ENCODE measurements around the gene PSMA3. TPM values are rescaled to one million over a fixed set of nuclear protein-coding genes. Genes with fewer than 3 reads are reported as not detected.

PSMA3 gene
- total and polyA plus RNA-seq, 10 of the 15 experiments (the other 5 are each of a cell fraction or from before 2014, with no cell fraction given), result 142 to 936 (median 400) TPM

- Histone ChIP-seq H3K4me1 (ENCODE audit: control insufficient read depth, insufficient read depth, low read length) (no peaks in the 10 kb centered on the region), H3K36me3 (ENCODE audit: control insufficient read depth in 2 of 2, insufficient read depth in 2 of 2, low read length in 1 of 2) (peaks cover 2 to 31% of the 10 kb centered on the region in 2 experiments), H3K27me3 (replicated peaks in 1 of 2; ENCODE audit: control insufficient read depth in 2 of 2, insufficient read depth in 2 of 2, low read length in 1 of 2) (no peaks in the 10 kb centered on the region), H3K9ac (ENCODE audit: control insufficient read depth, insufficient read depth, low read length) (no peak overlapping the region), H2AFZ (ENCODE audit: control insufficient read depth, low read depth, low read length) (no peak overlapping the region), H3K4me2 (ENCODE audit: control insufficient read depth, insufficient read depth) (no peak overlapping the region), H3K79me2 (ENCODE audit: control insufficient read depth, insufficient read depth, low read length) (peaks cover 4% of the 10 kb centered on the region), H4K20me1 (ENCODE audit: control insufficient read depth, insufficient read depth) (no peaks in the 10 kb centered on the region), H3K27ac (ENCODE audit: control insufficient read depth, insufficient read depth) (no peak overlapping the region), H3K4me3 (no peak overlapping the region), H3K9me3 (replicated peaks; ENCODE audit: control insufficient read depth, insufficient read depth, low read length) (no peaks in the 10 kb centered on the region)
- DNase-seq (ENCODE audit: low read depth, low spot score) (no peak), ATAC-seq (peak; percentile 50), FAIRE-seq (no peak)
- RAD21 ChIA-PET (ENCODE audit: unreplicated experiment), result no interaction called here
- intact Hi-C loops (cut with micrococcal nuclease; ENCODE audit: unreplicated experiment) (no loop called here), in situ Hi-C loops (cut with MboI) (no loop called here)
- no peak for TF ChIP-seq EP300 (IDR thresholded peaks at IDR 0.05; ENCODE audit: borderline replicate concordance in 1 of 2, control insufficient read depth in 1 of 2, low read depth in 2 of 2, low read length in 2 of 2)
- TF ChIP-seq CTCF (IDR thresholded peaks at IDR 0.05 in 2 of 3, conservative IDR thresholded peaks at IDR 0.05 in 1 of 3; ENCODE audit: control insufficient read depth in 2 of 3, extremely low read depth in 1 of 3, insufficient read depth in 1 of 3, low read depth in 3 of 3, low read length in 3 of 3), result peak in 1 of 3 experiments; percentile 23; a peak in 1 of 6 replicates
- TF ChIP-seq POLR2AphosphoS5 (IDR thresholded peaks at IDR 0.05; ENCODE audit: low read length), result peak; percentile 62; the same call in 1 of the 2 replicates
- POLR2A ChIA-PET, result interaction anchor here (0.5 to 1.6 kb wide), 4 partner anchors 20 to 1053 kb away, joined by 3 read pairs; partner anchors contain the start of gene PSMA3
- no TSS peak for BruUV-seq (replicated peaks)
- SMC1A ChIA-PET (ENCODE audit: uncharacterized antibody, unreplicated experiment), result interaction anchor here (1.0 to 2.4 kb wide), 3 partner anchors 9 to 26 kb away, joined by 3 to 6 read pairs (median 5); no protein-coding TSS in a partner anchor
- CTCF ChIA-PET, result interaction anchor here (1.0 kb wide), 1 partner anchor 103 kb away, joined by 3 read pairs; no protein-coding TSS in a partner anchor
- 99% methylated on average over 4 of the region's 4 CpGs for WGBS (ENCODE audit: insufficient coverage, insufficient replicate concordance, low lambda C conversion rate, missing lambda C conversion rate)
These were observed 28.1 kb downstream of the PSMA3 start for GRCh38 chr14:58272588-58273372.
